ENCODE data around the gene SAMD8. TPM values are rescaled to one million over a fixed set of nuclear protein-coding genes. Genes with fewer than 3 reads are reported as not detected.

SAMD8 gene
- total and polyA plus RNA-seq, 10 of the 15 experiments (the other 5 are each of a cell fraction or from before 2014, with no cell fraction given): 2.8 to 26.0 (median 9.3) TPM

DNA sequence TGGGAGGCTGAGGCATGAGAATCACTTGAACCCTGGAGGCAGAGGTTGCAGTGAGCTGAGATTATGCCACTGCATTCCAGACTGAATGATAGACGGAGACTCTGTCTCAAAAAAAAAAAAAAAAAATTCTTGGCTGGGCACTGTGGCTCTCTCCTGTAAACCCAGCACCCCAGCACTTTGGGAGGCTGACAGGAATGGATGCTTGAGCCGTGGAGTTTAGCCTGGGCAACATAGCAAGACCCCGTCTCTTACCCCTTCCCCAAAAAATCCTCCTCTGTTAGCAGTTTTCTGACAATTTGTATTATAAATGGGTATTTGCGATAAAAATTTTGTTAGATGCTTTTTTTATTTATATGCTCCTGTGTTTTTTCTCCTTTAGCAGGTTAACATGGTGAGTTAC lies 11.0 kb downstream of the SAMD8 start:
- no peak overlapping the region for H3K4me2 ChIP-seq (ENCODE audit: control insufficient read depth, insufficient read depth)
- BruUV-seq (replicated peaks): no TSS peak
- POLR2A ChIA-PET: no interaction called here
- H2AFZ ChIP-seq (ENCODE audit: control insufficient read depth, low read depth, low read length): no peak overlapping the region
- H3K27ac ChIP-seq (ENCODE audit: control insufficient read depth, insufficient read depth): no peak overlapping the region
- H3K36me3 ChIP-seq (ENCODE audit: control insufficient read depth in 2 of 2, insufficient read depth in 2 of 2, low read length in 1 of 2): peaks cover 0 to 9% of the 10 kb centered on the region in 2 experiments
- CTCF ChIA-PET: no interaction called here
- no peak for ATAC-seq
- no peaks in the 10 kb centered on the region for H4K20me1 ChIP-seq (ENCODE audit: control insufficient read depth, insufficient read depth)
- peaks cover 52% of the 10 kb centered on the region for H3K79me2 ChIP-seq (ENCODE audit: control insufficient read depth, insufficient read depth, low read length)
- DNase-seq (ENCODE audit: low read depth, low spot score): no peak
- H3K9me3 ChIP-seq (replicated peaks; ENCODE audit: control insufficient read depth, insufficient read depth, low read length): no peaks in the 10 kb centered on the region
- intact Hi-C loops (cut with micrococcal nuclease; ENCODE audit: unreplicated experiment) (no loop called here), in situ Hi-C loops (cut with MboI) (no loop called here)
- WGBS (ENCODE audit: insufficient coverage, insufficient replicate concordance, low lambda C conversion rate, missing lambda C conversion rate): 95% methylated on average over 4 of the region's 4 CpGs
- H3K4me1 ChIP-seq (ENCODE audit: control insufficient read depth, insufficient read depth, low read length): no peaks in the 10 kb centered on the region
- TF ChIP-seq, protein P1, sequence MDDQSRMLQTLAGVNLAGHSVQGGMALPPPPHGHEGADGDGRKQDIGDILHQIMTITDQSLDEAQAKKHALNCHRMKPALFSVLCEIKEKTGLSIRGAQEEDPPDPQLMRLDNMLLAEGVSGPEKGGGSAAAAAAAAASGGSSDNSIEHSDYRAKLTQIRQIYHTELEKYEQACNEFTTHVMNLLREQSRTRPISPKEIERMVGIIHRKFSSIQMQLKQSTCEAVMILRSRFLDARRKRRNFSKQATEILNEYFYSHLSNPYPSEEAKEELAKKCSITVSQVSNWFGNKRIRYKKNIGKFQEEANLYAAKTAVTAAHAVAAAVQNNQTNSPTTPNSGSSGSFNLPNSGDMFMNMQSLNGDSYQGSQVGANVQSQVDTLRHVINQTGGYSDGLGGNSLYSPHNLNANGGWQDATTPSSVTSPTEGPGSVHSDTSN (IDR thresholded peaks at IDR 0.05; ENCODE audit: insufficient replicate concordance, low read depth, low read length): no peak
- TF ChIP-seq TCF12 (IDR thresholded peaks at IDR 0.05; ENCODE audit: low read depth, low read length) (no peak), YY1 (IDR thresholded peaks at IDR 0.05; ENCODE audit: low read depth, low read length) (no peak), SIX5 (IDR thresholded peaks at IDR 0.05; ENCODE audit: low read depth, low read length, severe bottlenecking) (no peak), MYC (IDR thresholded peaks at IDR 0.05; ENCODE audit: insufficient read depth, insufficient read length, insufficient replicate concordance, low read length, severe bottlenecking) (no peak), CHD4 (IDR thresholded peaks at IDR 0.05) (no peak), CREM (IDR thresholded peaks at IDR 0.05; ENCODE audit: low read depth) (no peak), TBL1XR1 (IDR thresholded peaks at IDR 0.05; ENCODE audit: low read depth, low read length) (no peak), SMAD1 (IDR thresholded peaks at IDR 0.05; ENCODE audit: low read depth, partially characterized antibody) (no peak), BHLHE40 (IDR thresholded peaks at IDR 0.05; ENCODE audit: borderline replicate concordance in 1 of 2, low read depth in 2 of 2, low read length in 1 of 2) (no peak), NR2C2 (IDR thresholded peaks at IDR 0.05; ENCODE audit: borderline replicate concordance, control insufficient read depth, insufficient read length, low read depth) (no peak), BCL11A (IDR thresholded peaks at IDR 0.05; ENCODE audit: low read depth, low read length) (no peak), NRF1 (conservative IDR thresholded peaks at IDR 0.05; ENCODE audit: low read depth, low read length) (no peak), BACH1 (IDR thresholded peaks at IDR 0.05; ENCODE audit: borderline replicate concordance) (no peak), ZNF622 (IDR thresholded peaks at IDR 0.05) (no peak)
- TF ChIP-seq, protein P2, sequence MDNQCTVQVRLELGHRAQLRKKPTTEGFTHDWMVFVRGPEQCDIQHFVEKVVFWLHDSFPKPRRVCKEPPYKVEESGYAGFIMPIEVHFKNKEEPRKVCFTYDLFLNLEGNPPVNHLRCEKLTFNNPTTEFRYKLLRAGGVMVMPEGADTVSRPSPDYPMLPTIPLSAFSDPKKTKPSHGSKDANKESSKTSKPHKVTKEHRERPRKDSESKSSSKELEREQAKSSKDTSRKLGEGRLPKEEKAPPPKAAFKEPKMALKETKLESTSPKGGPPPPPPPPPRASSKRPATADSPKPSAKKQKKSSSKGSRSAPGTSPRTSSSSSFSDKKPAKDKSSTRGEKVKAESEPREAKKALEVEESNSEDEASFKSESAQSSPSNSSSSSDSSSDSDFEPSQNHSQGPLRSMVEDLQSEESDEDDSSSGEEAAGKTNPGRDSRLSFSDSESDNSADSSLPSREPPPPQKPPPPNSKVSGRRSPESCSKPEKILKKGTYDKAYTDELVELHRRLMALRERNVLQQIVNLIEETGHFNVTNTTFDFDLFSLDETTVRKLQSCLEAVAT (IDR thresholded peaks at IDR 0.05): no peak
- TF ChIP-seq, protein P3, sequence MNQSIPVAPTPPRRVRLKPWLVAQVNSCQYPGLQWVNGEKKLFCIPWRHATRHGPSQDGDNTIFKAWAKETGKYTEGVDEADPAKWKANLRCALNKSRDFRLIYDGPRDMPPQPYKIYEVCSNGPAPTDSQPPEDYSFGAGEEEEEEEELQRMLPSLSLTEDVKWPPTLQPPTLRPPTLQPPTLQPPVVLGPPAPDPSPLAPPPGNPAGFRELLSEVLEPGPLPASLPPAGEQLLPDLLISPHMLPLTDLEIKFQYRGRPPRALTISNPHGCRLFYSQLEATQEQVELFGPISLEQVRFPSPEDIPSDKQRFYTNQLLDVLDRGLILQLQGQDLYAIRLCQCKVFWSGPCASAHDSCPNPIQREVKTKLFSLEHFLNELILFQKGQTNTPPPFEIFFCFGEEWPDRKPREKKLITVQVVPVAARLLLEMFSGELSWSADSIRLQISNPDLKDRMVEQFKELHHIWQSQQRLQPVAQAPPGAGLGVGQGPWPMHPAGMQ (IDR thresholded peaks at IDR 0.05; ENCODE audit: borderline replicate concordance): no peak
- H3K9ac ChIP-seq (ENCODE audit: control insufficient read depth, insufficient read depth, low read length): no peak overlapping the region
- SMC1A ChIA-PET (ENCODE audit: uncharacterized antibody, unreplicated experiment): no interaction called here
- H3K27me3 ChIP-seq (replicated peaks in 1 of 2; ENCODE audit: control insufficient read depth in 2 of 2, insufficient read depth in 2 of 2, low read length in 1 of 2): no peaks in the 10 kb centered on the region
- no peak for FAIRE-seq
- H3K4me3 ChIP-seq: no peak overlapping the region
- RAD21 ChIA-PET (ENCODE audit: unreplicated experiment): no interaction called here

Data from GM12878 (cell line).